Nephron progenitor cell (in vitro differentiated cells): Measurements from ENCODE around the gene ADD2.
"Not testable (repeated sequence)": the region's sequence is repeated elsewhere in the genome, so short reads cannot be mapped to it uniquely, and the experiment has no call there.

Experiments
- DNase-seq: peaks from one replicate; pipeline ENCODE4 v3.0.0; 2021
- H3K27ac Mint-ChIP-seq: 2 replicates; pipeline ENCODE4 v1.8.0; 2021; ENCODE audit warnings: mild to moderate bottlenecking, moderate library complexity, mixed read lengths
- H3K27me3 Mint-ChIP-seq: 2 replicates; pipeline ENCODE4 v1.8.0; 2021; ENCODE audit warnings: mild to moderate bottlenecking, low read depth, mixed read lengths; ENCODE audit not compliant: poor library complexity
- H3K36me3 Mint-ChIP-seq: 2 replicates; pipeline ENCODE4 v1.8.0; 2021; ENCODE audit warnings: low read depth, mixed read lengths
- H3K4me1 Mint-ChIP-seq: 2 replicates; pipeline ENCODE4 v1.8.0; 2021; ENCODE audit warnings: mixed read lengths
- H3K4me3 Mint-ChIP-seq: 2 replicates; pipeline ENCODE4 v1.8.0; 2021; ENCODE audit warnings: mild to moderate bottlenecking, moderate library complexity, mixed read lengths
- H3K9me3 Mint-ChIP-seq: 2 replicates; pipeline ENCODE4 v1.8.0; 2021; ENCODE audit warnings: mild to moderate bottlenecking, moderate library complexity, mixed read lengths
- TF ChIP-seq, protein P1 (sequence below): fragments of 200-600 bp; sonication (generic); IDR thresholded peaks from 2 replicates; pipeline ENCODE4 v1.5.0; 2021; ENCODE audit warnings: antibody characterized with exemption

ADD2 gene

DNA sequence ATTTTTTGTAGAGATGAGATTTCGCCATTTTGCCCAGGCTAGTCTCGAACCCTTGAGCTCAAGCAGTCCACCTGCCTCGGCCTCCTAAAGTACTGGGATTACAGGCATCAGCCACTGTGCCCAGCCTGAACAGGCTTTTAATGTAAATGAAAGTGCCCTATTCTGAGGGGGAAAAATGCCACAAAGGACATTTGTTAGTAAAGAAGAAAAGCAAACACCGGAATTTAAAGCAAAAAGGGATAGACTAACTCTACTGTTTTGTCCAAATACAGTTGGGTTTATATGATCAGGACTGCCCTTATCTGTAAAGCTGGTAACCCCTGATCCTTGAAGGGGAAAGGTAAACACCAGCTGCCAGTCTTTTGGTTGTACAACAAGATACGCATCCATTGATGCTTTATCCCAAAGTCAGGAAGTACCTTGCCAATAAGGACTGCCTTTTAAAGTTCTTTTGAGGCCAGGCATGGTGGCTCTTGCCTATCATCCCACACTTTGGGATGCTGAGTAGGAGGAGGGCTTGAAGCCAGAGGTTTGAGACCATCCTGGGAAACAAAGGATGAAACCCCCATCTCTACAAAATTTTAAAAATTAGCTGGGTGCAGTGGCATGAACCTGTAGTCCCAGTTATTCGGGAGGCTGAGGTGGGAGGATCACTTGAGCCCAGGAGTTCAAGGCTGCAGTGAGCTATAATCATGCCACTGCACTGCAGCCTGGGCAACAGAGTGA lies 39.3 kb upstream of the ADD2 start:
- Mint-ChIP-seq H3K27me3 (peaks cover 44% of the 10 kb centered on the region), H3K9me3 (no peaks in the 10 kb centered on the region), H3K4me1 (peaks cover 6% of the 10 kb centered on the region), H3K36me3 (no peaks in the 10 kb centered on the region), H3K4me3 (no peak overlapping the region), H3K27ac (no peak overlapping the region)
- TF ChIP-seq, protein P1, sequence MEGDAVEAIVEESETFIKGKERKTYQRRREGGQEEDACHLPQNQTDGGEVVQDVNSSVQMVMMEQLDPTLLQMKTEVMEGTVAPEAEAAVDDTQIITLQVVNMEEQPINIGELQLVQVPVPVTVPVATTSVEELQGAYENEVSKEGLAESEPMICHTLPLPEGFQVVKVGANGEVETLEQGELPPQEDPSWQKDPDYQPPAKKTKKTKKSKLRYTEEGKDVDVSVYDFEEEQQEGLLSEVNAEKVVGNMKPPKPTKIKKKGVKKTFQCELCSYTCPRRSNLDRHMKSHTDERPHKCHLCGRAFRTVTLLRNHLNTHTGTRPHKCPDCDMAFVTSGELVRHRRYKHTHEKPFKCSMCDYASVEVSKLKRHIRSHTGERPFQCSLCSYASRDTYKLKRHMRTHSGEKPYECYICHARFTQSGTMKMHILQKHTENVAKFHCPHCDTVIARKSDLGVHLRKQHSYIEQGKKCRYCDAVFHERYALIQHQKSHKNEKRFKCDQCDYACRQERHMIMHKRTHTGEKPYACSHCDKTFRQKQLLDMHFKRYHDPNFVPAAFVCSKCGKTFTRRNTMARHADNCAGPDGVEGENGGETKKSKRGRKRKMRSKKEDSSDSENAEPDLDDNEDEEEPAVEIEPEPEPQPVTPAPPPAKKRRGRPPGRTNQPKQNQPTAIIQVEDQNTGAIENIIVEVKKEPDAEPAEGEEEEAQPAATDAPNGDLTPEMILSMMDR, result no peak
- no peak for DNase-seq

DNA sequence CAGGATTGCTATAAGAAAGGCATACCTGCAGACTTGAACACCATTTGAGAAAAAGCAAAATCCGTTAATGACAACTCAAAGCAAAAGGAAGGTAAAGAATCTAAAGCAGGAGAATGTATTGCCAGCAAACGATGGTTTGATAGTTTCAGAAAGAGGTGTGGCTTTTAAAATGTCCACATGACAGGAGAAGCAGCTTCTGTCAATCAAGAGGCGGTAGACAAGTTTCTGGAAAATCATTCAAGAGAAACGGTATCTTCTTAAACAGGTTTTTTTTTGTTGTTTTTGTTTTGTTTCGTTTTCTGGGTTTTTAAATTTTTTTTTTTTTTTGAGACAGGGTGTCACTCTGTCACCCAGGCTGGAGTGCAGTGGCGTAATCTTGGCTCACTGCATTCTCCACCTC lies 38.6 kb upstream of the ADD2 start:
- Mint-ChIP-seq H3K9me3 (no peaks in the 10 kb centered on the region), H3K27ac (no peak overlapping the region), H3K4me1 (peaks cover 6% of the 10 kb centered on the region), H3K4me3 (no peak overlapping the region), H3K36me3 (no peaks in the 10 kb centered on the region), H3K27me3 (peaks cover 44% of the 10 kb centered on the region)
- TF ChIP-seq, protein P1, result no peak
- DNase-seq, result no peak

DNA sequence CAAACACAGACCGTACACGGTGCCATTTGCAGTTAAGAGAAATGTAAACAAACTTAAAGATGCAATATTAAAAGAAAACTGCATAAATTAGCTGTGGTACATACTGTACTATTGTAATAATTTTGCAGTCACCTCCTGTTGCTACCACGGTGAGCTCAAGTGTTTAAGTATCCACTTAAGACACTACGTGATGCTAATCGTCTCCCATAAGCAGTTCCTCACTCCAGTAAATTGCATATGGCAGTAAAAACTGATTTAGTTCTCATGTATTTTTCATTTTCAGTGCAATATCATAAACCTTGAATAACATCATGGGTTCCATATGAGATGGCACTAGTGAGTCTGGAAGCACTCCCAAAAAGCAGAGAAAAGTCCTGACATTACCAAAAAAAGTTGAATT lies 38.0 kb upstream of the ADD2 start:
- no peak overlapping the region for H3K4me3 Mint-ChIP-seq
- peaks cover 45% of the 10 kb centered on the region for H3K27me3 Mint-ChIP-seq
- H3K27ac Mint-ChIP-seq, result no peak overlapping the region
- TF ChIP-seq, protein P1, result no peak
- peaks cover 6% of the 10 kb centered on the region for H3K4me1 Mint-ChIP-seq
- peaks cover 1% of the 10 kb centered on the region for H3K9me3 Mint-ChIP-seq
- no peaks in the 10 kb centered on the region for H3K36me3 Mint-ChIP-seq
- no peak for DNase-seq

DNA sequence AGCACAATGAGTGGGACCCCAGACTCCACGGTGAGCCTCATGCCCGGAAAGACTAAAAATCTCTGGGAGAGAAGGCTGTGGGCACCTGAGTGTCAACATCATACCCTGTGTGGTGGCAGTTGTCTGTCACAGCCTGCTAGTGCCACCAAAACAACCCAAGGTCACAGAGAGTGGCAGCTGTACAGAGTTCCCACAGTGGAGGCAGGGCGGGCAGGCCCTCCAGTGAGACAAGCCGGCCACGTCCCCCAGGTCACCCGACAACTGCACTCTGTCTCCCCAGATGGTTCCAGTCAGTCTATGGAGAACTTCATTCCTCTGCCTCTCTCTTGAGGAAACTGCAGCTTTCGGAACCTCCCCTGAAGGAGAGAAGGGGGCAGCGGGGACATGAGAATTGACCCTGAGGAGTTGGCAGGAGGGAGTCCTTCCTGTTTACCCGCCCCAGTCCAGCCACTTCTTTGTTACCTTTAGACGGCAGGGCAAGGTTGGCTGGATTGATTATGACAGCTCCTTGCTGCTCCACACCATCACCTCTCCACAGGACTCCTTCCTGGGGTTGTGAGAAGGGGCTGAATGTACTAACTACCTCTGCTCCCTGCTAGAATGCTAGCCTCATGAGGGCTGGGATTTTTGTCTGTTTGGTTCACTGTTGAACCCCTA lies 33.7 kb upstream of the ADD2 start:
- peaks cover 7% of the 10 kb centered on the region for H3K36me3 Mint-ChIP-seq
- H3K27me3 Mint-ChIP-seq, result peaks cover 59% of the 10 kb centered on the region
- no peak for DNase-seq
- H3K9me3 Mint-ChIP-seq, result peaks cover 25% of the 10 kb centered on the region
- H3K4me3 Mint-ChIP-seq, result no peak overlapping the region
- H3K27ac Mint-ChIP-seq, result no peak overlapping the region
- TF ChIP-seq, protein P1, result no peak
- H3K4me1 Mint-ChIP-seq, result peaks cover 5% of the 10 kb centered on the region

DNA sequence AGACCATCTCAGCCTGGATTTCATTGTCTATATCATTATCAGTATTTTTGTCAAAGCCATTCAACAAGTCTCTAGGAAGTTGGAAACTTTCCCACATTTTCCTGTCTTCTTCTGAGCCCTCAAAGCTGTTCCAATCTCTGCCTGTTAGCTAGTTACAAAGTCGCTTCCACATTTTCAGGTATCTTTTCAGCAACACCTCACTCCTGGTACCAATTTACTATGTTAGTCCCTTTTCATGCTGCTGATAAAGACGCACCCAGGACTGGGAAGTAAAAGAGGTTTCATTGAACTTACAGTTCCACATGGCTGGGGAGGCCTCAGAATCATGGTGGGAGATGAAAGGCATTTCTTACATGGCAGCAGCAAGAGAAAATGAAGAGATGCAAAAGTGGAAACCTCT lies 31.7 kb upstream of the ADD2 start:
- peaks cover 25% of the 10 kb centered on the region for H3K9me3 Mint-ChIP-seq
- no peak overlapping the region for H3K27ac Mint-ChIP-seq
- peaks cover 56% of the 10 kb centered on the region for H3K27me3 Mint-ChIP-seq
- TF ChIP-seq, protein P1, result no peak
- peaks cover 7% of the 10 kb centered on the region for H3K36me3 Mint-ChIP-seq
- peaks cover 5% of the 10 kb centered on the region for H3K4me1 Mint-ChIP-seq
- no peak for DNase-seq
- H3K4me3 Mint-ChIP-seq, result no peak overlapping the region

DNA sequence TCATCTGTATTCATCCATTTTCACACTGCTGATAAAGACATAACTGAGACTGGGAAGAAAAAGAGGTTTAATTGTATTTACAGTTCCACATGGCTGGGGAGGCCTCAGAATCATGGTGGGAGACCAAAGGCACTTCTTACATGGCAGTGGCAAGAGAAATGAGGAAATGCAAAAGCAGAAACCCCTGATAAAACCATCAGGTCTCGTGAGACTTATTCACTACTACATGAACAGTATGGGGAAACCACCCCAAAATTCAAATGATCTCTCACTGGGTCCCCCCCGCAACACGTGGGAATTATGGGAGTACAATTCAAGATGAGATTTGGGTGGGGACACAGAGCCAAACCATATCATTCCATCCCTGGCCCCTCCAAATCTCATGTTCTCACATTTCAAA lies 30.0 kb upstream of the ADD2 start:
- not testable (repeated sequence) for H3K27ac Mint-ChIP-seq, H3K4me3 Mint-ChIP-seq, H3K4me1 Mint-ChIP-seq, H3K36me3 Mint-ChIP-seq, DNase-seq
- peaks cover 30% of the 10 kb centered on the region for H3K9me3 Mint-ChIP-seq
- peaks cover 65% of the 10 kb centered on the region for H3K27me3 Mint-ChIP-seq
